Psoas muscle (tissue), 8 donors: ENCODE data around the gene KIF3A. TPM values are rescaled to one million over a fixed set of nuclear protein-coding genes. Genes with fewer than 3 reads are reported as not detected.

ENCODE experiments used
- ATAC-seq, 4 donors: fragments of 200-7000 bp; cut with Tn5 transposase; one replicate each; pipeline ENCODE4 v1.9.1; 2020; ENCODE audit warnings: moderate library complexity in 3 of 4, mild to moderate bottlenecking in 2 of 4
- DNase-seq, 2 donors: peaks; one replicate each; pipeline ENCODE4 v3.0.0-alpha.2; 2020
- H3K27ac ChIP-seq: fragments of 200-600 bp; one replicate; pipeline ENCODE4 v1.8.0; 2022
- H3K27me3 ChIP-seq, 3 donors: fragments of 200-600 bp in 1 of 3; one replicate each; pipeline versions ENCODE4 v1.6.1 to v1.8.0; 2013 to 2022; ENCODE audit warnings: low read length in 2 of 3, mild to moderate bottlenecking in 2 of 3, moderate library complexity in 1 of 3; ENCODE audit not compliant: insufficient read depth in 3 of 3
- H3K36me3 ChIP-seq, 2 donors: fragments of 200-600 bp in 1 of 2; one replicate each; pipeline versions ENCODE4 v1.6.1 to v1.8.0; 2013 to 2022; ENCODE audit warnings: low read depth in 1 of 2, mild to moderate bottlenecking in 1 of 2, moderate library complexity in 1 of 2; ENCODE audit not compliant: insufficient read depth in 1 of 2
- H3K4me1 ChIP-seq: fragments of 200-600 bp; one replicate; pipeline ENCODE4 v1.8.0; 2022
- H3K4me3 ChIP-seq: fragments of 200-600 bp; one replicate; pipeline ENCODE4 v1.8.0; 2022; ENCODE audit warnings: mild to moderate bottlenecking
- H3K9me3 ChIP-seq: fragments of 200-600 bp; one replicate; pipeline ENCODE4 v1.8.0; 2022
- CTCF ChIP-seq: fragments of 200-600 bp; IDR thresholded peaks from one replicate; pipeline ENCODE4 v1.8.0; 2022; ENCODE audit warnings: antibody characterized with exemption
- WGBS, 3 donors: extraction: QIAGEN DNeasy Blood & Tissue Kit; methylation state at CpG; one replicate each; pipeline versions ENCODE4 v1.1.6 to v1.1.7; 2013; 5-methylcytosine and 5-hydroxymethylcytosine counted together
- intact Hi-C, 2 donors: fragments of 100-400 bp; cut with DNase I; formaldehyde crosslinking; loops; one replicate each; pipeline versions ENCODE4 v1.11.0 to v1.14.2; 2022
- polyA plus RNA-seq, 3 donors: library from polyadenylated mRNA; stranded (reverse); fragments of 200-250 nt; gene quantifications; one replicate each; pipeline ENCODE4 v1.2.3, GENCODE V29; 2013
- total RNA-seq, 4 donors: library from RNA; stranded (reverse); fragmentation: NEBNext Ultra II Directional in 2 of 4; extraction: Animal tissue kit (Norgen Biotek cat#: 25700) in 2 of 4; gene quantifications; one replicate each; pipeline versions ENCODE4 v1.2.1 to v1.2.4, GENCODE V29; 2021 to 2023
- donor health status: healthy with polysubstance abuse.
- donor health status: DM: no; HTN: no; CAD: no; lungs with moderate emphysema.
- donor health status: Bipolar disorder and iron deficiency.
- donor health status: healthy.
- donor health status: DM: yes; HTN: yes; CAD: no.
- donor health status: DM: no; HTN: no; CAD: no.
- donor health status: DM: no; HTN: no; CAD: no.
- donor health status: DM: yes; HTN: yes; CAD: no.

KIF3A gene
- total and polyA plus RNA-seq, 7 donors: 2.5 to 8.0 (median 4.3) TPM

DNA sequence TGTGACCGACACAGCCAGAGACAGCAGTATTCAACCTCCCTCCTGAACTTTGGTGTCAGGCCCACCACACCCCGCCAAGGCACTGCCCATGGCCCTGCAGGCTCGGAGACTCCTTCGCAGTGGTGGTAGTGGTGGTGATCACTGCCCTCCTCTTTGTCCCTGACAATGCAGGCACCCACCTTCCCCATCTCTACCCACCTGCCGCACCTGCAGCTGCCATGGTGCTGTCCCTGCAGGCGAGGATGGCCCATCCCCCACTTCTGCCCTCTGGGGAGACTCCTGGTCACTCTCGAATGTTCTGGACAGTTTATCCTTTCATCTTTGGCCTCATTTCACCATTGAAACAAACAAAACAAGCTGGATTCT lies 67.9 kb downstream of the KIF3A start:
- no peak for DNase-seq
- 76 to 85% (median 77%) methylated on average over 6 to 7 of the region's 7 CpGs for WGBS, 3 donors
- ATAC-seq: no peak

GRCh38 chr5:132668706-132669454 lies 68.5 kb downstream of the KIF3A start:
- no peaks in the 10 kb centered on the region for H3K4me1 ChIP-seq
- ATAC-seq (no peak), DNase-seq (no peak)
- peaks cover 0 to 4% (median 0%) of the 10 kb centered on the region in 3 donors for H3K27me3 ChIP-seq
- no peak overlapping the region for H3K27ac ChIP-seq
- 85 to 87% (median 86%) methylated on average over 14 of the region's 14 CpGs for WGBS, 3 donors
- H3K9me3 ChIP-seq: no peaks in the 10 kb centered on the region
- intact Hi-C loops: no loop called here
- no peak for TF ChIP-seq CTCF
- no peak overlapping the region for H3K4me3 ChIP-seq
- no peaks in the 10 kb centered on the region for H3K36me3 ChIP-seq

More for the DNA sequence above, 67.9 kb downstream of the KIF3A start:
- Histone ChIP-seq H3K27ac (no peak overlapping the region), H3K9me3 (no peaks in the 10 kb centered on the region), H3K4me3 (no peak overlapping the region), H3K27me3 (peaks cover 0 to 4% (median 0%) of the 10 kb centered on the region in 3 donors), H3K36me3 (no peaks in the 10 kb centered on the region), H3K4me1 (no peaks in the 10 kb centered on the region)
- no peak for TF ChIP-seq CTCF
- intact Hi-C loops: no loop called here

GRCh38 chr5:132667761-132668705 lies 69.3 kb downstream of the KIF3A start:
- Histone ChIP-seq H3K9me3 (no peaks in the 10 kb centered on the region), H3K27me3 (peaks cover 0 to 4% (median 0%) of the 10 kb centered on the region in 3 donors), H3K36me3 (no peaks in the 10 kb centered on the region), H3K4me1 (no peaks in the 10 kb centered on the region), H3K27ac (no peak overlapping the region), H3K4me3 (no peak overlapping the region)
- intact Hi-C loops: no loop called here
- TF ChIP-seq CTCF: no peak
- DNase-seq (no peak), ATAC-seq (no peak)
- 66 to 68% (median 67%) methylated on average over 22 of the region's 22 CpGs for WGBS, 3 donors

- intact Hi-C loops: no loop called here
- 85 to 86% (median 85%) methylated on average over 10 of the region's 10 CpGs for WGBS, 3 donors
- no peak for DNase-seq
- no peaks in the 10 kb centered on the region for H3K36me3 ChIP-seq
- TF ChIP-seq CTCF: no peak
- H3K27me3 ChIP-seq: peaks cover 0 to 4% (median 0%) of the 10 kb centered on the region in 3 donors
- H3K4me1 ChIP-seq: no peaks in the 10 kb centered on the region
- no peak overlapping the region for H3K27ac ChIP-seq
- ATAC-seq: no peak
- no peaks in the 10 kb centered on the region for H3K9me3 ChIP-seq
- H3K4me3 ChIP-seq: no peak overlapping the region
Measured at GRCh38 chr5:132667309-132667708, 70.0 kb downstream of the KIF3A start.
